ENCODE measurements around the gene SPINT4. TPM values are rescaled to one million over a fixed set of nuclear protein-coding genes. Genes with fewer than 3 reads are reported as not detected.

Gene SPINT4
- total and polyA plus RNA-seq, 2 donors = not detected

DNA sequence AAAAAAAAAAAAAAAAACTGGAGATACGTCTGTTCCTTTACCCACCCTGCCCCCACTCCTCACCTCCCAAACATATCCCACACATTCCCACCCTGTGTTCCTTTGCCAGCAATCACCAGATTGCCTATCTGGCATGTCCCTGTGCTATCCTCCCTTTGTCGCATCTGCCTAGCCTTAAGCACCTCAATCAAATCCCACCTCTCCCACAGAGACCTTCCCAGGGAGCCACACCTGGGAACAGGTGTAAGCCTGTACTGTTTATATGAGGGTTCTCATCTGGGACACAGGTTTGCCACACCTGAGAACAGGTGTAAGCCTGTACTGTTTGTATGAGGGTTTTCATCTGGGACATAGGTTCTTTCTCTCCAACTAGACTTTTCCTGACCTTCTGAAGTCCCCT is 52.8 kb downstream of the SPINT4 start:
- Histone ChIP-seq H3K9me3 (ENCODE audit: control insufficient read depth in 2 of 2, insufficient read depth in 1 of 2, low read length in 1 of 2) (no peaks in the 10 kb centered on the region), H3K4me3 (ENCODE audit: low read length in 2 of 2) (no peak overlapping the region), H3K27ac (ENCODE audit: low read depth in 1 of 2, low read length in 1 of 2) (no peak overlapping the region), H3K27me3 (ENCODE audit: control insufficient read depth in 2 of 2, insufficient read depth in 1 of 2, low read length in 1 of 2) (peaks cover 0 to 3% of the 10 kb centered on the region in 2 donors), H3K36me3 (ENCODE audit: control insufficient read depth in 2 of 2, insufficient read depth in 2 of 2, low read length in 1 of 2) (no peaks in the 10 kb centered on the region), H3K4me1 (ENCODE audit: control insufficient read depth in 2 of 2, insufficient read depth in 2 of 2, low read length in 2 of 2) (no peaks in the 10 kb centered on the region)
- 90% methylated on average over 2 of the region's 2 CpGs for WGBS
- no peak for DNase-seq (ENCODE audit: low read depth in 6 of 9, low spot score in 9 of 9)

DNA sequence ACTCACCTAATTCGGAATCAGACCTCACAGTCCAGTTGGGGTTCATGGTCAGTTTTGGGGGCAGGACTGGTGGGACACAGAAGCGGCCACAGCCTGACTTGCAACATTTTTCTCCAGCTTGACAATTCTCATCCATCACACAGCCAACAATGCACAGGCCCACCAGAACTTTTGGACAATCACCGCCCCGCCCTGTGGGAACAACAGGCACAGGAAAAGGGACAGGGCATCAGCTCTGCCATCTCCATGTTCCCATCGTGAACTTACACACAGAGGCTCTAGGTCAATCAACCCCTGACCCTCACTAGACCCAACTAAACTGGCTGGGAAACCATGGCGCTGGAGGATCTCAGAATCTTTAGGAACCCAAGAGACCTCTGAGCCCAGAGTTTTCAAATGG is 53.3 kb downstream of the SPINT4 start:
- Histone ChIP-seq H3K4me3 (ENCODE audit: low read length in 2 of 2) (no peak overlapping the region), H3K9me3 (ENCODE audit: control insufficient read depth in 2 of 2, insufficient read depth in 1 of 2, low read length in 1 of 2) (no peaks in the 10 kb centered on the region), H3K36me3 (ENCODE audit: control insufficient read depth in 2 of 2, insufficient read depth in 2 of 2, low read length in 1 of 2) (no peaks in the 10 kb centered on the region), H3K4me1 (ENCODE audit: control insufficient read depth in 2 of 2, insufficient read depth in 2 of 2, low read length in 2 of 2) (no peaks in the 10 kb centered on the region), H3K27ac (ENCODE audit: low read depth in 1 of 2, low read length in 1 of 2) (no peak overlapping the region), H3K27me3 (ENCODE audit: control insufficient read depth in 2 of 2, insufficient read depth in 1 of 2, low read length in 1 of 2) (peaks cover 0 to 3% of the 10 kb centered on the region in 2 donors)
- WGBS = 96% methylated on average over 6 of the region's 6 CpGs
- no peak for DNase-seq (ENCODE audit: low read depth in 6 of 9, low spot score in 9 of 9)

Other genes with a start within 250 kb of the SPINT4 start
- not detected for gene SPINT3, start 206.7 kb upstream of the SPINT4 start, total RNA-seq
- not detected for gene SPINT3, start 206.7 kb upstream of the SPINT4 start, polyA plus RNA-seq
- not detected for gene WFDC6, start 182.9 kb upstream of the SPINT4 start, total RNA-seq
- gene WFDC6, start 182.9 kb upstream of the SPINT4 start, polyA plus RNA-seq = 0.27 TPM
- not detected for gene EPPIN, start 174.9 kb upstream of the SPINT4 start, total RNA-seq
- gene EPPIN, start 174.9 kb upstream of the SPINT4 start, polyA plus RNA-seq = 0.21 TPM
- not detected for gene WFDC8, start 143.1 kb upstream of the SPINT4 start, total RNA-seq
- not detected for gene WFDC8, start 143.1 kb upstream of the SPINT4 start, polyA plus RNA-seq
- not detected for gene WFDC10A, start 92.6 kb upstream of the SPINT4 start, total RNA-seq
- gene WFDC10A, start 92.6 kb upstream of the SPINT4 start, polyA plus RNA-seq = 0.09 TPM
- not detected for gene WFDC9, start 91.1 kb upstream of the SPINT4 start, total RNA-seq
- not detected for gene WFDC9, start 91.1 kb upstream of the SPINT4 start, polyA plus RNA-seq
- gene WFDC11, start 52.1 kb upstream of the SPINT4 start, total RNA-seq = not detected
- gene WFDC11, start 52.1 kb upstream of the SPINT4 start, polyA plus RNA-seq = 0.14 TPM
- not detected for gene WFDC13, start 20.3 kb upstream of the SPINT4 start, total RNA-seq
- 0.07 TPM for gene WFDC13, start 20.3 kb upstream of the SPINT4 start, polyA plus RNA-seq
- gene WFDC10B, start 17.3 kb upstream of the SPINT4 start, total RNA-seq = not detected
- gene WFDC10B, start 17.3 kb upstream of the SPINT4 start, polyA plus RNA-seq = 0.23 TPM
- 0.61 TPM for gene WFDC3, start 69.5 kb downstream of the SPINT4 start, total RNA-seq
- 2.1 TPM for gene WFDC3, start 69.5 kb downstream of the SPINT4 start, polyA plus RNA-seq
- 27.9 TPM for gene DNTTIP1, start 69.6 kb downstream of the SPINT4 start, total RNA-seq
- 44.3 TPM for gene DNTTIP1, start 69.6 kb downstream of the SPINT4 start, polyA plus RNA-seq
- 112 TPM for gene UBE2C, start 90.3 kb downstream of the SPINT4 start, total RNA-seq
- gene UBE2C, start 90.3 kb downstream of the SPINT4 start, polyA plus RNA-seq = 25.1 TPM
- gene TNNC2, start 105.0 kb downstream of the SPINT4 start, total RNA-seq = 2.4 TPM
- 12.6 TPM for gene TNNC2, start 105.0 kb downstream of the SPINT4 start, polyA plus RNA-seq
- 3.0 TPM for gene SNX21, start 111.5 kb downstream of the SPINT4 start, total RNA-seq
- 8.4 TPM for gene SNX21, start 111.5 kb downstream of the SPINT4 start, polyA plus RNA-seq
- 32.0 TPM for gene ACOT8, start 135.0 kb downstream of the SPINT4 start, total RNA-seq
- 30.1 TPM for gene ACOT8, start 135.0 kb downstream of the SPINT4 start, polyA plus RNA-seq
- gene ZSWIM3, start 135.3 kb downstream of the SPINT4 start, total RNA-seq = 8.0 TPM
- gene ZSWIM3, start 135.3 kb downstream of the SPINT4 start, polyA plus RNA-seq = 4.4 TPM
- 5.7 TPM for gene ZSWIM1, start 158.9 kb downstream of the SPINT4 start, total RNA-seq
- gene ZSWIM1, start 158.9 kb downstream of the SPINT4 start, polyA plus RNA-seq = 5.7 TPM
- gene SPATA25, start 165.3 kb downstream of the SPINT4 start, total RNA-seq = 3.1 TPM
- 5.1 TPM for gene SPATA25, start 165.3 kb downstream of the SPINT4 start, polyA plus RNA-seq
- 8.1 TPM for gene NEURL2, start 168.9 kb downstream of the SPINT4 start, total RNA-seq
- 51.4 TPM for gene NEURL2, start 168.9 kb downstream of the SPINT4 start, polyA plus RNA-seq
- 19.9 TPM for gene CTSA, start 169.0 kb downstream of the SPINT4 start, total RNA-seq
- gene CTSA, start 169.0 kb downstream of the SPINT4 start, polyA plus RNA-seq = 56.0 TPM
- gene PLTP, start 189.8 kb downstream of the SPINT4 start, total RNA-seq = 146 TPM
- gene PLTP, start 189.8 kb downstream of the SPINT4 start, polyA plus RNA-seq = 182 TPM
- gene PCIF1, start 212.3 kb downstream of the SPINT4 start, total RNA-seq = 13.9 TPM
- gene PCIF1, start 212.3 kb downstream of the SPINT4 start, polyA plus RNA-seq = 37.4 TPM
- gene ZNF335, start 249.9 kb downstream of the SPINT4 start, total RNA-seq = 8.3 TPM
- 16.5 TPM for gene ZNF335, start 249.9 kb downstream of the SPINT4 start, polyA plus RNA-seq

Data from thymus (tissue), 11 donors.